Endothelial cell of umbilical vein (primary cell): ENCODE measurements around the gene ERGIC2. TPM values are rescaled to one million over a fixed set of nuclear protein-coding genes. Genes with fewer than 3 reads are reported as not detected.
"Not testable (repeated sequence)": the region's sequence is repeated elsewhere in the genome, so short reads cannot be mapped to it uniquely, and the experiment has no call there.

ENCODE experiments used
- BruUV-seq: library from RNA; stranded (reverse); fragments of 400-500 nt; replicated peaks from 2 replicates; lab custom pipeline; 2021; lab: Mats Ljungman, UMichigan
- CTCF ChIA-PET: fragments of 300-600, 350-600 bp; sonication (Branson Sonifier 250); formaldehyde crosslinking; loops from one replicate; lab custom pipeline; 2021; ENCODE audit warnings: antibody characterized with exemption, inconsistent platforms; lab: Charles Lee
- POLR2A ChIA-PET: fragments of 300-600, 350-600 bp; sonication (Branson Sonifier 250); formaldehyde crosslinking; loops from one replicate; lab custom pipeline; 2021; ENCODE audit warnings: antibody characterized with exemption, inconsistent platforms; lab: Charles Lee
- DNase-seq: peaks from one replicate; pipeline ENCODE4 v3.0.0-alpha.2; 2011; ENCODE audit warnings: low read depth, low spot score
- FAIRE-seq: peaks from 2 replicates; lab custom pipeline; 2011; peaks lifted over from hg19 to GRCh38; lab: Jason Lieb, UNC
- H2AFZ ChIP-seq: 2 replicates; pipeline ENCODE4 v1.6.0; 2012; ENCODE audit warnings: low read depth, low read length, control low read depth, inconsistent platforms
- H3K27ac ChIP-seq: 2 replicates; pipeline ENCODE4 v1.5.1; 2011; ENCODE audit warnings: low read depth, mild to moderate bottlenecking, control low read depth, low read length, moderate library complexity; ENCODE audit not compliant: insufficient read depth
- H3K27me3 ChIP-seq, 2 experiments: 2 replicates each; pipeline versions ENCODE4 v1.6.0 to v1.6.1; 2011; ENCODE audit warnings: low read length in 2 of 2, mixed read lengths in 1 of 2; ENCODE audit not compliant: control insufficient read depth in 2 of 2, insufficient read depth in 2 of 2
- H3K36me3 ChIP-seq, 2 experiments: 2 replicates in 1 of 2; 3 replicates in 1 of 2; pipeline ENCODE4 v1.5.1; 2011; ENCODE audit warnings: low read length in 2 of 2, mild to moderate bottlenecking in 1 of 2, moderate library complexity in 1 of 2; ENCODE audit not compliant: control insufficient read depth in 2 of 2, insufficient read depth in 2 of 2; ENCODE audit errors: extremely low read depth in 1 of 2
- H3K4me1 ChIP-seq: 3 replicates; pipeline ENCODE4 v1.5.1; 2011; ENCODE audit warnings: mild to moderate bottlenecking, low read length; ENCODE audit not compliant: control insufficient read depth, insufficient read depth; ENCODE audit errors: extremely low read depth
- H3K4me2 ChIP-seq: 2 replicates; pipeline ENCODE4 v1.6.1; 2011; ENCODE audit warnings: low read length, control low read depth, mixed read lengths; ENCODE audit not compliant: insufficient read depth
- H3K4me3 ChIP-seq, 3 experiments: fragments of 200-600 bp in 1 of 3; sonication (generic), shearing (Covaris generic) in 1 of 3; replicated peaks in 1 of 3; 2 replicates each; pipeline ENCODE4 v1.5.1; 2011 to 2016; ENCODE audit warnings: control low read depth in 3 of 3, low read length in 3 of 3, mild to moderate bottlenecking in 2 of 3, inconsistent platforms in 1 of 3, low read depth in 1 of 3, moderate library complexity in 1 of 3; ENCODE audit not compliant: insufficient read depth in 1 of 3
- H3K79me2 ChIP-seq: 2 replicates; pipeline ENCODE4 v1.6.0; 2012; ENCODE audit warnings: low read length, inconsistent platforms; ENCODE audit not compliant: control insufficient read depth, insufficient read depth
- H3K9ac ChIP-seq: replicated peaks from 2 replicates; pipeline ENCODE3; 2011; ENCODE audit warnings: low read length, control low read depth; ENCODE audit not compliant: insufficient read depth; ENCODE audit errors: extremely low read depth
- H3K9me1 ChIP-seq: replicated peaks from 3 replicates; pipeline ENCODE4 v1.6.0; 2011; ENCODE audit warnings: mild to moderate bottlenecking, low read length; ENCODE audit not compliant: control insufficient read depth, insufficient read depth; ENCODE audit errors: extremely low read depth
- H3K9me3 ChIP-seq: replicated peaks from 2 replicates; pipeline ENCODE4 v1.5.1; 2012; ENCODE audit warnings: low read length, inconsistent platforms; ENCODE audit not compliant: control insufficient read depth, insufficient read depth
- H4K20me1 ChIP-seq: replicated peaks from 2 replicates; pipeline ENCODE3; 2011; ENCODE audit warnings: mild to moderate bottlenecking, low read length; ENCODE audit not compliant: control insufficient read depth, insufficient read depth; ENCODE audit errors: extremely low read depth
- CTCF ChIP-seq, 2 donors: IDR thresholded peaks; 1 replicate in 1 of 2; 2 replicates in 1 of 2; pipeline ENCODE4 v1.5.1; 2011; ENCODE audit warnings: low read length in 2 of 2, mild to moderate bottlenecking in 2 of 2, moderate library complexity in 2 of 2, control low read depth in 1 of 2, inconsistent platforms in 1 of 2, low read depth in 1 of 2; ENCODE audit not compliant: insufficient read depth in 1 of 2; ENCODE audit errors: extremely low read depth in 1 of 2
- EZH2 ChIP-seq: IDR thresholded peaks from 2 replicates; pipeline ENCODE4 v1.6.1; 2012; ENCODE audit warnings: borderline replicate concordance, low read depth, mild to moderate bottlenecking, moderate library complexity, low read length, inconsistent platforms; ENCODE audit not compliant: severe bottlenecking
- FOS ChIP-seq: IDR thresholded peaks from 2 replicates; pipeline ENCODE4 v1.6.1; 2011; ENCODE audit warnings: mild to moderate bottlenecking, low read length, moderate library complexity, borderline replicate concordance; ENCODE audit not compliant: insufficient read depth
- GATA2 ChIP-seq: IDR thresholded peaks from 2 replicates; pipeline ENCODE4 v1.7.0; 2011; ENCODE audit warnings: low read depth, mild to moderate bottlenecking, moderate library complexity, mixed read lengths, low read length; ENCODE audit not compliant: insufficient read length, insufficient read depth
- JUN ChIP-seq: IDR thresholded peaks from 2 replicates; pipeline ENCODE4 v1.6.1; 2011; ENCODE audit warnings: borderline replicate concordance, low read depth; ENCODE audit not compliant: insufficient read length, insufficient read depth
- MAX ChIP-seq: IDR thresholded peaks from 2 replicates; pipeline ENCODE4 v1.6.1; 2011; ENCODE audit not compliant: insufficient read depth, insufficient read length
- MYC ChIP-seq: IDR thresholded peaks from one replicate; pipeline ENCODE4 v1.6.1; 2011; ENCODE audit warnings: mild to moderate bottlenecking, low read depth, low read length
- POLR2A ChIP-seq: IDR thresholded peaks from 2 replicates; pipeline ENCODE4 v1.6.1; 2012; ENCODE audit warnings: low read depth, mild to moderate bottlenecking, control low read depth, low read length
- POLR2AphosphoS5 ChIP-seq: IDR thresholded peaks from 2 replicates; pipeline ENCODE4 v1.6.1; 2012; ENCODE audit warnings: low read depth, mild to moderate bottlenecking, control low read depth, low read length, moderate library complexity; ENCODE audit not compliant: insufficient read depth
- dilution Hi-C: fragments of 300-500 bp; cut with MboI; formaldehyde crosslinking; loops from one replicate; pipeline ENCODE4 v1.15.0; 2019; ENCODE audit warnings: low sequenced_read_pairs; ENCODE audit not compliant: extremely low pct_ligation_motif_present
- intact Hi-C: fragments of 100-400 bp; cut with micrococcal nuclease; formaldehyde crosslinking; loops from one replicate; pipeline ENCODE4 v1.10.0; 2022
- polyA plus RNA-seq, 4 experiments: library from polyadenylated mRNA; depleted of rRNA in 3 of 4; stranded (reverse) in 3 of 4; unstranded in 1 of 4; fragments of >200 nt; gene quantifications; 2 replicates each; pipeline versions ENCODE4 v1.2.1 to v1.2.3, GENCODE V29; 2011 to 2012; ENCODE audit warnings: missing spikeins in 1 of 4
- total RNA-seq: library from RNA; stranded (reverse); gene quantifications from 2 replicates; pipeline ENCODE4 v1.2.3, GENCODE V29; 2021

The ERGIC2 gene
- total and polyA plus RNA-seq, 2 donors (not counting 3 experiments of a cell fraction or from before 2014, with no cell fraction given) = 20.3 to 60.6 TPM

- H3K9me1 ChIP-seq = no peaks in the 10 kb centered on the region
- ChIA-PET POLR2A (no interaction called here), CTCF (no interaction called here)
- no peaks in the 10 kb centered on the region for H3K9me3 ChIP-seq
- FAIRE-seq (no peak), DNase-seq (no peak)
- no peak overlapping the region for H3K4me2 ChIP-seq
- H3K4me3 ChIP-seq = no peak overlapping the region
- no peak overlapping the region for H2AFZ ChIP-seq
- no peaks in the 10 kb centered on the region for H3K27me3 ChIP-seq
- no peaks in the 10 kb centered on the region for H3K79me2 ChIP-seq
- no peaks in the 10 kb centered on the region for H3K4me1 ChIP-seq
- H4K20me1 ChIP-seq = no peaks in the 10 kb centered on the region
- no peak for TF ChIP-seq POLR2A
- TF ChIP-seq POLR2AphosphoS5 = no peak
- TF ChIP-seq EZH2 = no peak
- TF ChIP-seq MAX = no peak
- no peak for TF ChIP-seq JUN
- TF ChIP-seq GATA2 = no peak
- no peak for TF ChIP-seq CTCF (IDR thresholded peaks at IDR 0.05; ENCODE audit: extremely low read depth in 1 of 2, insufficient read depth in 1 of 2, low read depth in 1 of 2, low read length in 2 of 2)
- TF ChIP-seq MYC = no peak
- no peak for TF ChIP-seq FOS
- H3K36me3 ChIP-seq = no peaks in the 10 kb centered on the region
- intact Hi-C loops = no loop called here
- BruUV-seq = no TSS peak
- no peak overlapping the region for H3K9ac ChIP-seq
- H3K27ac ChIP-seq = no peak overlapping the region
- dilution Hi-C loops = no loop called here
These were observed 89.7 kb downstream of the ERGIC2 start for GRCh38 chr12:29291226-29291625.

- DNase-seq, BruUV-seq, H3K36me3 ChIP-seq, H3K4me3 ChIP-seq, H3K9me1 ChIP-seq, intact Hi-C loops, H3K9me3 ChIP-seq, FAIRE-seq, dilution Hi-C loops, H4K20me1 ChIP-seq, H3K27me3 ChIP-seq, H3K79me2 ChIP-seq, H3K27ac ChIP-seq, POLR2A ChIA-PET, H3K9ac ChIP-seq, CTCF ChIA-PET, H3K4me2 ChIP-seq, H2AFZ ChIP-seq, H3K4me1 ChIP-seq: not testable (repeated sequence)
These were observed 90.5 kb downstream of the ERGIC2 start for GRCh38 chr12:29290475-29290874.
